Upper lobe of left lung (tissue), 4 donors: ENCODE data around the gene PRKCH.

Experiments
- CTCF ChIP-seq, 6 experiments: fragments of 450-650 bp in 4 of 6; fragments of 200-600 bp in 2 of 6; sonication (generic) in 2 of 6; IDR thresholded peaks; one replicate each; pipeline ENCODE4 v1.5.1; 2016 to 2019; ENCODE audit warnings: antibody characterized with exemption in 6 of 6
- EP300 ChIP-seq, 4 donors: sonication (generic); formaldehyde crosslinking; IDR thresholded peaks; one replicate each; pipeline ENCODE4 v1.5.1; 2017; ENCODE audit warnings: antibody characterized with exemption in 4 of 4, control low read depth in 2 of 4
- POLR2A ChIP-seq, 4 donors: fragments of 450-650 bp; IDR thresholded peaks; one replicate each; pipeline ENCODE4 v1.5.1; 2016 to 2017; ENCODE audit warnings: antibody characterized with exemption in 4 of 4, mild to moderate bottlenecking in 2 of 4
- POLR2AphosphoS5 ChIP-seq, 2 donors: sonication (generic); formaldehyde crosslinking; IDR thresholded peaks; one replicate each; pipeline ENCODE4 v1.5.1; 2017; ENCODE audit warnings: antibody characterized with exemption in 2 of 2

GRCh38 chr14:61285364-61285763 is 36.0 kb upstream of the PRKCH start:
- no peak for TF ChIP-seq CTCF (IDR thresholded peaks at IDR 0.05)
- no peak for TF ChIP-seq POLR2A (IDR thresholded peaks at IDR 0.05)
- TF ChIP-seq POLR2AphosphoS5 (IDR thresholded peaks at IDR 0.05): no peak
- no peak for TF ChIP-seq EP300 (IDR thresholded peaks at IDR 0.05)
